ACC112 (cell line): ENCODE measurements around the gene SETD6.
"Not testable (repeated sequence)": the region's sequence is repeated elsewhere in the genome, so short reads cannot be mapped to it uniquely, and the experiment has no call there.

Experiments
- H2AFZ ChIP-seq: fragments of 200-600 bp; sonication (generic); one replicate; pipeline ENCODE4 v1.6.0; 2017; ENCODE audit warnings: antibody characterized with exemption, low read length; ENCODE audit not compliant: unreplicated experiment
- H3K27ac ChIP-seq: fragments of 200-600 bp; sonication (generic); 2 replicates; pipeline ENCODE4 v1.5.1; 2014; ENCODE audit warnings: low read depth, mild to moderate bottlenecking, antibody characterized with exemption, low read length, moderate library complexity
- H3K27me3 ChIP-seq: fragments of 200-600 bp; sonication (generic); 2 replicates; pipeline ENCODE4 v1.6.1; 2014; ENCODE audit warnings: mild to moderate bottlenecking, antibody characterized with exemption, low read length, moderate library complexity, mixed read lengths; ENCODE audit not compliant: insufficient read depth
- H3K36me3 ChIP-seq: fragments of 200-600 bp; sonication (generic); 2 replicates; pipeline ENCODE4 v1.6.1; 2016; ENCODE audit warnings: mild to moderate bottlenecking, antibody characterized with exemption, low read length, moderate library complexity, mixed read lengths; ENCODE audit not compliant: insufficient read depth
- H3K4me1 ChIP-seq: fragments of 200-600 bp; sonication (generic); one replicate; pipeline ENCODE4 v1.6.1; 2016; ENCODE audit warnings: low read length, mixed read lengths; ENCODE audit not compliant: insufficient read depth, unreplicated experiment, control insufficient read depth
- H3K4me3 ChIP-seq: fragments of 200-600 bp; sonication (generic); 2 replicates; pipeline ENCODE4 v1.5.1; 2014; ENCODE audit warnings: mild to moderate bottlenecking, low read depth, low read length
- H3K79me2 ChIP-seq: fragments of 200-600 bp; sonication (generic); one replicate; pipeline ENCODE4 v1.6.0; 2016; ENCODE audit warnings: low read length; ENCODE audit not compliant: control insufficient read depth, unreplicated experiment, insufficient read depth

SETD6 gene

GRCh38 chr16:58478427-58478826 lies 36.9 kb upstream of the SETD6 start:
- Histone ChIP-seq H3K36me3 (no peaks in the 10 kb centered on the region), H3K4me1 (no peaks in the 10 kb centered on the region), H3K27ac (no peak overlapping the region), H3K4me3 (no peak overlapping the region), H3K27me3 (peaks cover 4% of the 10 kb centered on the region; the same call in 1 of the 2 replicates), H2AFZ (no peak overlapping the region), H3K79me2 (no peaks in the 10 kb centered on the region)

DNA sequence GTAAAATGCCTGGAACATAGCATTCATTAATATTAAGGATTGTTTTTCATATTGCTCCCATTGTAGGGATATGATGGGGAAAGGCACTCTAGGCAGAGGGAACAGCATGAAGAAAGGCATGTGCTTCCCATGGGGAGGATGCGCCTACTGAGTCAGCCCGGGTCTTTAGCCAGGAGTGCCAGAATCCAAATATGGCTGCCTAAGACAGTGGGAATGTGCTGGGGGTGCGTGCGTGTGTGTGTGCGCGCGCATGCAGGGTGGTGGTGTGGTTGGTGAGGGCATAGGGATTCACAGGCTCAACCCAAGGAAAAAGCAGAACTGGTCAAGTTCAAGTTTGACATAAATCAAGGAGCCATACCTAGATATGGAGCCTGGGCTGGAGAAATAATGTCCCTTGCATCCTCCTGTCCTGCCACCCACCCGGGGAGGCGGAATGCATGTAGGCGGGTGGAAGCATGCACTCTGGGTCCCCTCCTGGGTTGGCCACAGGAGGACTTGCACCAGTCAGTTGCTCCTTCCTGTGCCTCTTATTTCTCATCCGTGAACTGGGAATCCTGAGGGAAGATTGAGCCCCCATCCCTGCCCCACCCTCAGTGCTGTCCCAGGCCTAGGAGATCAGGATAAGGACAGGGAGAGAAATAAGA lies 34.0 kb upstream of the SETD6 start:
- peaks cover 4% of the 10 kb centered on the region for H3K27me3 ChIP-seq
- no peaks in the 10 kb centered on the region for H3K4me1 ChIP-seq
- H2AFZ ChIP-seq = no peak overlapping the region
- H3K27ac ChIP-seq = no peak overlapping the region
- H3K4me3 ChIP-seq = no peak overlapping the region
- no peaks in the 10 kb centered on the region for H3K79me2 ChIP-seq
- no peaks in the 10 kb centered on the region for H3K36me3 ChIP-seq

GRCh38 chr16:58481931-58482330 lies 33.4 kb upstream of the SETD6 start:
- H3K27ac ChIP-seq = no peak overlapping the region

GRCh38 chr16:58485184-58485887 lies 30.0 kb upstream of the SETD6 start:
- H3K36me3 ChIP-seq = no peaks in the 10 kb centered on the region
- no peaks in the 10 kb centered on the region; the same call in 1 of the 2 replicates for H3K27me3 ChIP-seq
- H2AFZ ChIP-seq = no peak overlapping the region
- H3K27ac ChIP-seq = no peak overlapping the region
- H3K4me3 ChIP-seq = no peak overlapping the region
- no peaks in the 10 kb centered on the region for H3K79me2 ChIP-seq
- H3K4me1 ChIP-seq = no peaks in the 10 kb centered on the region

More at GRCh38 chr16:58481931-58482330, 33.4 kb upstream of the SETD6 start:
- H3K4me3 ChIP-seq = no peak overlapping the region
- no peaks in the 10 kb centered on the region for H3K36me3 ChIP-seq
- H3K27me3 ChIP-seq = peaks cover 4% of the 10 kb centered on the region
- H2AFZ ChIP-seq = no peak overlapping the region
- H3K4me1 ChIP-seq = no peaks in the 10 kb centered on the region
- H3K79me2 ChIP-seq = no peaks in the 10 kb centered on the region

DNA sequence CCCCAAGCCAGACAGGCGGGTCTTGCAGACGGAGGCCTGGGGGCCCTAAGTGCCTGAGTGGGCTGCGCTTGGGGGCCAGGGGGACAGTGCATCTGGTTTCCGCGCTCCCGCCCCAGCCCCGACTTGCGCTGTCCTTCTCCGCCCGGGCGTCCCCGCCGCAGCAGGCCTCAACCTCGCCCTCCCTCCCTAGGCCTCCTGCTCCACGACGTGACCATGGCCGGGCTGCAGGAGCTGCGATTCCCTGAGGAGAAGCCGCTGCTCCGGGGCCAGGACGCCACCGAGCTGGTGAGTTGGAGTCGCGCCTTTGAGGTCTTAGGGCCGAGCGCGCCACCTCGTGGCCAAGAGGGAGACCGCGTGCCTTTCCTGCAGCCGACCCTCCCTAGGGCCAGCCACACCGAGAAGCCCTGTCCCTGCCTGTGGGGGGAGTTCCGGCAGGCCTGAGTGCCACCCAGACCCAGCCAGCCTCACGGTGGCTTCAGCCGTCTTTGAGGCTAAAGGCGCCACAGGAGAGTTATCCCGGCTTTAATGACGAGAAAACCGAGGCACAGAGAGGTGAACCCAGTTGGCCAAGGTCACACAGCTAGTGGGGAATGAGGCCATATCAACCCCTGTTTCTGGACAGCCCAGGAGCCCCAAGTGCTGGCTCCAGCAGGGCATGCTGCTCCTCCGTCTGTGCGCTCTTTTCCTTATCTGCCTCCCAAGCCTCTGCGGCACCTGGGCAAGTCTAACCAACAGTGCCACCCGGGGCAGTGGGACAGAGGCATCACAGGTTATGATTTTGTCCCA lies 27.6 kb upstream of the SETD6 start:
- H3K36me3 ChIP-seq = no peaks in the 10 kb centered on the region
- no peaks in the 10 kb centered on the region for H3K79me2 ChIP-seq
- H3K4me1 ChIP-seq = no peaks in the 10 kb centered on the region
- H2AFZ ChIP-seq = no peak overlapping the region
- no peak overlapping the region for H3K27ac ChIP-seq
- no peaks in the 10 kb centered on the region; the same call in 1 of the 2 replicates for H3K27me3 ChIP-seq
- no peak overlapping the region for H3K4me3 ChIP-seq

DNA sequence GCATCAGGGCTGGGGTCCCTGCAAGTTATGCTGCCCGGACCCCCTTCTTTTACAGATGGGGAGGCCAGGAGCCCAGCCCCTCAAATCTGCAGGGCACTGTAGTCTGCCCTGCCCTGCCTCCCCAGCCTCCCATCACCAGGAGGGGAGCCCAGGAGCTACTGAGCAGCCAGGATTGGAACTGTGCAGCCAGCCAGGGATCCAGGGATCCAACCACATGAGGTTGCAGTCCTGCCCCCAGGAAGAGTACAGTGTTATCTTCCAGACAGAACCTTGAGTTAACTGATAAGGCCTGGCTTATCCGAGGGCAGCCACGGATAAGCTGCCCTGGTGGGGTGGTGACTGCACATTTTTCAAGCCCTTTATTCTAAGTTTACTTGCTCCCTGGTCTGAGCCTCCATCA lies 26.8 kb upstream of the SETD6 start:
- Histone ChIP-seq H3K36me3 (no peaks in the 10 kb centered on the region), H3K4me3 (no peak overlapping the region), H3K79me2 (no peaks in the 10 kb centered on the region), H2AFZ (no peak overlapping the region), H3K4me1 (no peaks in the 10 kb centered on the region), H3K27ac (no peak overlapping the region), H3K27me3 (no peaks in the 10 kb centered on the region; the same call in 1 of the 2 replicates)

GRCh38 chr16:58490065-58490464 lies 25.3 kb upstream of the SETD6 start:
- H3K79me2 ChIP-seq = no peaks in the 10 kb centered on the region
- no peaks in the 10 kb centered on the region for H3K27me3 ChIP-seq
- no peaks in the 10 kb centered on the region for H3K36me3 ChIP-seq
- H3K4me3 ChIP-seq = no peak overlapping the region
- no peak overlapping the region for H3K27ac ChIP-seq
- no peaks in the 10 kb centered on the region for H3K4me1 ChIP-seq
- H2AFZ ChIP-seq = no peak overlapping the region

- not testable (repeated sequence) for H3K4me1 ChIP-seq, H3K27me3 ChIP-seq, H3K4me3 ChIP-seq
These were observed 24.8 kb upstream of the SETD6 start for GRCh38 chr16:58490539-58490938.

GRCh38 chr16:58492066-58492465 lies 23.3 kb upstream of the SETD6 start:
- Histone ChIP-seq H3K4me3 (no peak overlapping the region), H3K79me2 (no peaks in the 10 kb centered on the region), H3K36me3 (no peaks in the 10 kb centered on the region), H3K27me3 (no peaks in the 10 kb centered on the region), H2AFZ (no peak overlapping the region), H3K27ac (no peak overlapping the region), H3K4me1 (peaks cover 8% of the 10 kb centered on the region)

More at GRCh38 chr16:58490539-58490938, 24.8 kb upstream of the SETD6 start:
- H2AFZ ChIP-seq, H3K27ac ChIP-seq, H3K36me3 ChIP-seq, H3K79me2 ChIP-seq: not testable (repeated sequence)

GRCh38 chr16:58492735-58493134 lies 22.6 kb upstream of the SETD6 start:
- Histone ChIP-seq H3K36me3 (no peaks in the 10 kb centered on the region), H2AFZ (no peak overlapping the region), H3K27me3 (no peaks in the 10 kb centered on the region), H3K27ac (no peak overlapping the region), H3K4me1 (peaks cover 8% of the 10 kb centered on the region), H3K4me3 (no peak overlapping the region), H3K79me2 (no peaks in the 10 kb centered on the region)
